Parathyroid adenoma (tissue), 2 donors: Measurements from ENCODE around the gene TAGLN3.

Source experiments
- H2AFZ ChIP-seq: fragments of 300-600 bp; sonication (generic); one replicate; pipeline ENCODE4 v1.7.0; 2017; ENCODE audit warnings: antibody characterized with exemption, mild to moderate bottlenecking
- H3K27ac ChIP-seq: fragments of 300-600 bp; sonication (generic); one replicate; pipeline ENCODE4 v1.7.0; 2017
- H3K27me3 ChIP-seq: fragments of 300-600 bp; sonication (generic); one replicate; pipeline ENCODE4 v1.7.0; 2017; ENCODE audit warnings: low read length; ENCODE audit not compliant: control insufficient read depth, insufficient read depth
- H3K36me3 ChIP-seq: fragments of 300-600 bp; sonication (generic); one replicate; pipeline ENCODE4 v1.7.0; 2017; ENCODE audit warnings: low read length; ENCODE audit not compliant: control insufficient read depth, insufficient read depth
- H3K4me1 ChIP-seq: fragments of 300-600 bp; sonication (generic); one replicate; pipeline ENCODE4 v1.7.0; 2017; ENCODE audit warnings: control low read depth
- H3K4me2 ChIP-seq: fragments of 300-600 bp; sonication (generic); one replicate; pipeline ENCODE4 v1.7.0; 2017; ENCODE audit warnings: low read length
- H3K4me3 ChIP-seq: fragments of 300-600 bp; sonication (generic); one replicate; pipeline ENCODE4 v1.7.0; 2017; ENCODE audit warnings: low read depth, low read length
- H3K79me2 ChIP-seq: fragments of 300-600 bp; sonication (generic); one replicate; pipeline ENCODE4 v1.7.0; 2017; ENCODE audit warnings: control low read depth
- H3K9ac ChIP-seq: fragments of 300-600 bp; sonication (generic); one replicate; pipeline ENCODE4 v1.7.0; 2017; ENCODE audit warnings: mild to moderate bottlenecking
- H3K9me3 ChIP-seq: fragments of 300-600 bp; sonication (generic); one replicate; pipeline ENCODE4 v1.7.0; 2017; ENCODE audit warnings: low read length; ENCODE audit not compliant: control insufficient read depth
- CTCF ChIP-seq: fragments of 300-600 bp; sonication (generic); IDR thresholded peaks from one replicate; pipeline ENCODE4 v1.7.0; 2017; ENCODE audit warnings: antibody characterized with exemption, mild to moderate bottlenecking
- donor health status: primary hyperparathyroidism.

TAGLN3 gene

GRCh38 chr3:112047264-112047663, 48.5 kb downstream of the TAGLN3 start:
- Histone ChIP-seq H3K27me3 (no peaks in the 10 kb centered on the region), H3K27ac (no peak overlapping the region), H3K4me2 (no peak overlapping the region), H3K9me3 (no peaks in the 10 kb centered on the region), H3K79me2 (no peaks in the 10 kb centered on the region), H3K4me1 (no peaks in the 10 kb centered on the region), H3K36me3 (no peaks in the 10 kb centered on the region), H2AFZ (no peak overlapping the region), H3K9ac (no peak overlapping the region), H3K4me3 (no peak overlapping the region)
- no peak for TF ChIP-seq CTCF

GRCh38 chr3:112048911-112049310, 50.2 kb downstream of the TAGLN3 start:
- H2AFZ ChIP-seq = no peak overlapping the region
- H3K4me1 ChIP-seq = no peaks in the 10 kb centered on the region
- no peak for TF ChIP-seq CTCF
- H3K36me3 ChIP-seq = no peaks in the 10 kb centered on the region
- H3K27me3 ChIP-seq = no peaks in the 10 kb centered on the region
- no peak overlapping the region for H3K4me3 ChIP-seq
- no peak overlapping the region for H3K4me2 ChIP-seq
- no peaks in the 10 kb centered on the region for H3K79me2 ChIP-seq
- no peak overlapping the region for H3K27ac ChIP-seq
- H3K9me3 ChIP-seq = no peaks in the 10 kb centered on the region
- no peak overlapping the region for H3K9ac ChIP-seq

- H3K79me2 ChIP-seq = no peaks in the 10 kb centered on the region
- no peak overlapping the region for H3K4me2 ChIP-seq
- no peaks in the 10 kb centered on the region for H3K36me3 ChIP-seq
- no peaks in the 10 kb centered on the region for H3K27me3 ChIP-seq
- no peaks in the 10 kb centered on the region for H3K4me1 ChIP-seq
- TF ChIP-seq CTCF = no peak
- no peak overlapping the region for H2AFZ ChIP-seq
- no peak overlapping the region for H3K9ac ChIP-seq
- H3K27ac ChIP-seq = no peak overlapping the region
- H3K9me3 ChIP-seq = no peaks in the 10 kb centered on the region
- H3K4me3 ChIP-seq = no peak overlapping the region
Measured at GRCh38 chr3:112053229-112053628, 54.5 kb downstream of the TAGLN3 start.

- Histone ChIP-seq H3K9ac (no peak overlapping the region), H3K79me2 (no peaks in the 10 kb centered on the region), H3K27me3 (no peaks in the 10 kb centered on the region), H3K9me3 (no peaks in the 10 kb centered on the region), H3K4me2 (no peak overlapping the region), H2AFZ (no peak overlapping the region), H3K36me3 (no peaks in the 10 kb centered on the region), H3K4me3 (no peak overlapping the region), H3K4me1 (no peaks in the 10 kb centered on the region), H3K27ac (no peak overlapping the region)
- TF ChIP-seq CTCF = no peak
Measured at GRCh38 chr3:112056451-112056929, 57.8 kb downstream of the TAGLN3 start.

DNA sequence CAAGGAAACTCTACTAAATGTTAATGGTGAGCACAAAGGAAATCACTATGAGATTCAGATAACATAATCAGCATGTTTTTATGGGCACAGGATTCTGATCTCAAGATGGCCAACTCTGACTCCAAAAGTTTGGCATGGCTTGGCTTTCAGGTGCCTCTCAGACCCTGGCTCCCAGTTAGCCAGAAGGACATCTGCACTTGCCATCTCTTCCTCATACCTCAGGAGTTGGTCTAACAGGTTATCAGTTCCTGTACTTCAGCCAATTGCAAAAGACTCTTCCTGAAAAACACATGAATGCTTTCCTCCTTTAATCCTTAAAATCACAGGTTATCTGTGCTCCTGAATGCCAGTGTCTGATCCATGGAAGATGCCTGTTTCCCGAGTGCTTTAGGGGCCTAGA, 60.8 kb downstream of the TAGLN3 start:
- H3K27me3 ChIP-seq = no peaks in the 10 kb centered on the region
- no peak overlapping the region for H3K27ac ChIP-seq
- H3K4me1 ChIP-seq = no peaks in the 10 kb centered on the region

More for the DNA sequence above, 60.8 kb downstream of the TAGLN3 start:
- Histone ChIP-seq H2AFZ (no peak overlapping the region), H3K36me3 (no peaks in the 10 kb centered on the region), H3K4me3 (no peak overlapping the region), H3K9me3 (no peaks in the 10 kb centered on the region), H3K79me2 (no peaks in the 10 kb centered on the region), H3K4me2 (no peak overlapping the region), H3K9ac (no peak overlapping the region)
- no peak for TF ChIP-seq CTCF
